ENCODE measurements around the gene STMN1. TPM values are rescaled to one million over a fixed set of nuclear protein-coding genes. Genes with fewer than 3 reads are reported as not detected.

STMN1 gene
- total and polyA plus RNA-seq, 10 of the 15 experiments (the other 5 are each of a cell fraction or from before 2014, with no cell fraction given), result 220 to 1,272 (median 603) TPM

DNA sequence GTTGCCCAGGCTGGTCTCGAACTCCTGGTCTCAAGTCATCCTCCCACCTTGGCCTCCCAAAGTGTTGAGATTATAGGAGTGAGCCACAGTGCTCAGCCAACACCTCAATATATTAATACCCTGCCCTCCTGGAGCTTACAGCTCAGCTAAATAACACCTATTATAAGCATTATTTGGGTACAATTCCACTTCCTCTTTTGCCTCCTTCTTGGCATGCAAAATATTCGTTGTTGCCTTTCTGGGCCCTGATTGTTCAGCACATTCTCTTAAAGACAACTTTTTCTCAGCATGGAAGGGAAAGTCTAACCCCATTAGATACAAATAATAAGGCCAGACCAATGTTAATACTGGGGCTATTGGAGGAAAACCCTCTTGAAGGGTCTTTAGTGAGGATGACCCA lies 33.5 kb downstream of the STMN1 start (continued):
- TF ChIP-seq BACH1 (IDR thresholded peaks at IDR 0.05; ENCODE audit: borderline replicate concordance) (no peak), MEF2A (IDR thresholded peaks at IDR 0.05; ENCODE audit: insufficient read depth, low read depth, low read length) (no peak), NR2F1 (conservative IDR thresholded peaks at IDR 0.05) (no peak)

DNA sequence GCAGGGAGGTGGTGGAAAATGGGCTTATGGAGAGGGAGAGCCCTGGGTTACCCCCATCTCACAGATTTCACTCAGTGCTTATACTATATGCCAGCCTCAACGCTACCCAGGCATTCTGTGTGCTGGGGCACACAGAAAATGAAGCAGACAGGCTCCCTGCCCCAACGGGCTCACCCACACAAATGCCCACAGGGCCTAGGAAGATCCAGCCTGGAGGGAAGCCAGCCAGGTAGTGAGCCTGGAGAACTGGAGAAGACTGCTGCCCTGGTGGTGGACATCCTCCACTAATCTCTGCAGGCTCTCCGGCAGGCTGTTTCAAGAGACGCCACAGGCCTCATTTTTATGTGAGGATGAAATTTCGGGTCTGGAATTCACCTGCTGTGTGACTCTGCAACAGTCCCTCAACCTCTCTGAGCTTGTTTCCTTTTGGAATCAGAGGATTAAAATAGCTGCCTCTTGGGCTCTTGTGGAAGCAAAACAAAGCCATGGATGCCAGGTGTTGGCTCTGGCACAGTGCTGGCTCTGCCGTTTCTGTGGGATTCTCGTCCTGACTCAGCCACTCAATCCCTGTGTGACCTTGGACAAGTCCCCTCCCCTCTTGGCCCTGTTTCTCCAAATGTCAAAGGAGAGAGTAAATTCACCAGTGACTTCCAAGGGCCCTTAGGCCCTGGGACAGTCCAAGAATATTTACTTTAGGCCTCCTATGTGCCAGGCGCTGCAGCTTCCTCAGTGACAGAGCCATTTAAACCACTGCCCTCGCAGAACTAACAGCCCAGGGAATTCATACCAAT lies 34.3 kb downstream of the STMN1 start:
- H3K4me3 ChIP-seq, result no peak overlapping the region
- no peak overlapping the region; the same call in 1 of the 2 replicates for H3K27ac ChIP-seq (ENCODE audit: control insufficient read depth, insufficient read depth)
- H3K9me3 ChIP-seq (replicated peaks; ENCODE audit: control insufficient read depth, insufficient read depth, low read length), result no peaks in the 10 kb centered on the region
- H3K4me2 ChIP-seq (ENCODE audit: control insufficient read depth, insufficient read depth), result peak overlapping the region; percentile 60; the same call in 1 of the 2 replicates
- DNase-seq (ENCODE audit: low read depth, low spot score) (no peak), ATAC-seq (no peak), FAIRE-seq (no peak)
- no peak overlapping the region for H3K9ac ChIP-seq (ENCODE audit: control insufficient read depth, insufficient read depth, low read length)
- no peaks in the 10 kb centered on the region for H4K20me1 ChIP-seq (ENCODE audit: control insufficient read depth, insufficient read depth)
- intact Hi-C loops (cut with micrococcal nuclease; ENCODE audit: unreplicated experiment), result no loop called here
- CTCF ChIA-PET, result interaction anchor here (1.1 kb wide), 1 partner anchor 23 kb away, joined by 4 read pairs; no protein-coding TSS in a partner anchor
- POLR2A ChIA-PET, result interaction anchor here (1.0 to 1.2 kb wide), 3 partner anchors 50 to 125 kb away, joined by 3 to 5 read pairs (median 4); no protein-coding TSS in a partner anchor
- RAD21 ChIA-PET (ENCODE audit: unreplicated experiment), result no interaction called here
- SMC1A ChIA-PET (ENCODE audit: uncharacterized antibody, unreplicated experiment), result interaction anchor here (1.0 kb wide), 1 partner anchor 15 kb away, joined by 3 read pairs; no protein-coding TSS in a partner anchor
- no peaks in the 10 kb centered on the region for H3K36me3 ChIP-seq (ENCODE audit: control insufficient read depth in 2 of 2, insufficient read depth in 2 of 2, low read length in 1 of 2)
- in situ Hi-C loops (cut with MboI), result no loop called here
- no TSS peak for BruUV-seq (replicated peaks)
- H2AFZ ChIP-seq (ENCODE audit: control insufficient read depth, low read depth, low read length), result no peak overlapping the region
- H3K27me3 ChIP-seq (replicated peaks in 1 of 2; ENCODE audit: control insufficient read depth in 2 of 2, insufficient read depth in 2 of 2, low read length in 1 of 2), result no peaks in the 10 kb centered on the region; a peak in 1 of 4 replicates
- WGBS (ENCODE audit: insufficient coverage, insufficient replicate concordance, low lambda C conversion rate, missing lambda C conversion rate), result 76% methylated on average over 9 of the region's 9 CpGs
- H3K79me2 ChIP-seq (ENCODE audit: control insufficient read depth, insufficient read depth, low read length), result peaks cover 9% of the 10 kb centered on the region
- peak; percentile 58; the same call in 1 of the 2 replicates for TF ChIP-seq SMARCA5 (IDR thresholded peaks at IDR 0.05)
- TF ChIP-seq MYC (IDR thresholded peaks at IDR 0.05; ENCODE audit: insufficient read depth, insufficient read length, insufficient replicate concordance, low read length, severe bottlenecking), result no peak
- peaks cover 34% of the 10 kb centered on the region for H3K4me1 ChIP-seq (ENCODE audit: control insufficient read depth, insufficient read depth, low read length)
